ENCODE measurements around the gene CCDC106. TPM values are rescaled to one million over a fixed set of nuclear protein-coding genes. Genes with fewer than 3 reads are reported as not detected.
A peak's percentile ranks its signal among the peaks of the same experiment; 100 is the strongest.

The CCDC106 gene
- total and polyA plus RNA-seq, 2 donors from 2014 or later, result 22.7 to 51.9 TPM

GRCh38 chr19:55632463-55632834 lies 15.6 kb upstream of the CCDC106 start:
- Histone ChIP-seq H3K4me1 (ENCODE audit: control insufficient read depth in 2 of 3, insufficient read depth in 2 of 3, low read depth in 1 of 3, low read length in 3 of 3) (peaks cover 3 to 18% (median 7%) of the 10 kb centered on the region in 3 donors), H3K36me3 (ENCODE audit: control insufficient read depth in 2 of 3, insufficient read depth in 3 of 3, low read length in 3 of 3) (no peaks in the 10 kb centered on the region), H3K9me3 (ENCODE audit: control insufficient read depth in 2 of 3, insufficient read depth in 1 of 3, low read length in 3 of 3) (no peaks in the 10 kb centered on the region), H3K27me3 (ENCODE audit: control insufficient read depth, insufficient read depth, low read length) (no peaks in the 10 kb centered on the region), H3K9ac (ENCODE audit: low read length in 3 of 3) (peak overlapping the region in 1 of 3 donors; percentile 41), H3K27ac (ENCODE audit: low read depth in 2 of 2, low read length in 2 of 2) (no peak overlapping the region), H3K4me3 (ENCODE audit: low read length in 3 of 3) (no peak overlapping the region)
- TF ChIP-seq CTCF (IDR thresholded peaks at IDR 0.05; ENCODE audit: borderline replicate concordance, extremely low read depth, insufficient read depth), result peak; percentile 94
- FAIRE-seq, result no peak
- intact Hi-C loops (cut with DNase I), result no loop called here
- peak in 4 of 5 donors; percentile 91 to 96 (median 93) for DNase-seq

- no peak for FAIRE-seq
- Histone ChIP-seq H3K4me1 (ENCODE audit: control insufficient read depth in 2 of 3, insufficient read depth in 2 of 3, low read depth in 1 of 3, low read length in 3 of 3) (peaks cover 3 to 18% (median 7%) of the 10 kb centered on the region in 3 donors), H3K27ac (ENCODE audit: low read depth in 2 of 2, low read length in 2 of 2) (no peak overlapping the region)
Measured at GRCh38 chr19:55633861-55634260, 14.2 kb upstream of the CCDC106 start.

GRCh38 chr19:55635334-55635717 lies 12.7 kb upstream of the CCDC106 start:
- H3K9me3 ChIP-seq (ENCODE audit: control insufficient read depth in 2 of 3, insufficient read depth in 1 of 3, low read length in 3 of 3), result no peaks in the 10 kb centered on the region
- TF ChIP-seq CTCF (IDR thresholded peaks at IDR 0.05; ENCODE audit: borderline replicate concordance, extremely low read depth, insufficient read depth), result no peak
- no peak for FAIRE-seq
- peak overlapping the region; percentile 97 for H3K27ac ChIP-seq (ENCODE audit: low read depth in 2 of 2, low read length in 2 of 2)
- H3K27me3 ChIP-seq (ENCODE audit: control insufficient read depth, insufficient read depth, low read length), result no peaks in the 10 kb centered on the region
- H3K4me1 ChIP-seq (ENCODE audit: control insufficient read depth in 2 of 3, insufficient read depth in 2 of 3, low read depth in 1 of 3, low read length in 3 of 3), result peaks cover 3 to 28% (median 7%) of the 10 kb centered on the region in 3 donors
- H3K36me3 ChIP-seq (ENCODE audit: control insufficient read depth in 2 of 3, insufficient read depth in 3 of 3, low read length in 3 of 3), result no peaks in the 10 kb centered on the region
- intact Hi-C loops (cut with DNase I), result no loop called here
- peak overlapping the region; percentile 98 to 100 (median 100) for H3K9ac ChIP-seq (ENCODE audit: low read length in 3 of 3)
- peak in 1 of 5 donors; percentile 75 for DNase-seq
- peak overlapping the region; percentile 95 to 100 (median 97) for H3K4me3 ChIP-seq (ENCODE audit: low read length in 3 of 3)

More at GRCh38 chr19:55633861-55634260, 14.2 kb upstream of the CCDC106 start:
- DNase-seq, result no peak
- Histone ChIP-seq H3K4me3 (ENCODE audit: low read length in 3 of 3) (no peak overlapping the region), H3K9ac (ENCODE audit: low read length in 3 of 3) (peak overlapping the region in 1 of 3 donors; percentile 55), H3K9me3 (ENCODE audit: control insufficient read depth in 2 of 3, insufficient read depth in 1 of 3, low read length in 3 of 3) (no peaks in the 10 kb centered on the region), H3K36me3 (ENCODE audit: control insufficient read depth in 2 of 3, insufficient read depth in 3 of 3, low read length in 3 of 3) (no peaks in the 10 kb centered on the region), H3K27me3 (ENCODE audit: control insufficient read depth, insufficient read depth, low read length) (no peaks in the 10 kb centered on the region)
- no peak for TF ChIP-seq CTCF (IDR thresholded peaks at IDR 0.05; ENCODE audit: borderline replicate concordance, extremely low read depth, insufficient read depth)
- intact Hi-C loops (cut with DNase I), result no loop called here
